Mesendoderm (in vitro differentiated cells): ENCODE measurements around the gene SPATA32.

ENCODE experiments used
- DNase-seq: peaks from one replicate; pipeline ENCODE4 v3.0.0; 2013
- H2AK5ac ChIP-seq: 2 replicates; pipeline ENCODE4 v1.6.1; 2013; ENCODE audit warnings: low read length, inconsistent platforms
- H2BK120ac ChIP-seq: 2 replicates; pipeline ENCODE4 v1.6.1; 2013; ENCODE audit warnings: low read depth, mild to moderate bottlenecking, low read length, moderate library complexity, mixed read lengths
- H2BK15ac ChIP-seq: replicated peaks from 2 replicates; pipeline ENCODE4 v1.6.1; 2013; ENCODE audit warnings: low read depth, mild to moderate bottlenecking, moderate library complexity
- H2BK5ac ChIP-seq: 2 replicates; pipeline ENCODE4 v1.6.1; 2013; ENCODE audit warnings: low read length, inconsistent platforms
- H3K18ac ChIP-seq: 2 replicates; pipeline ENCODE4 v1.6.1; 2013; ENCODE audit warnings: mild to moderate bottlenecking, low read length, mixed read lengths
- H3K23ac ChIP-seq: one replicate; pipeline ENCODE4 v1.6.1; 2013; ENCODE audit warnings: low read length
- H3K27ac ChIP-seq: 2 replicates; pipeline ENCODE4 v1.5.1; 2013; ENCODE audit warnings: low read depth, mild to moderate bottlenecking, inconsistent platforms, low read length, moderate library complexity
- H3K27me3 ChIP-seq: 2 replicates; pipeline ENCODE4 v1.6.1; 2013; ENCODE audit warnings: low read length, control low read depth, mild to moderate bottlenecking, inconsistent platforms; ENCODE audit not compliant: insufficient read depth, poor library complexity
- H3K36me3 ChIP-seq: 2 replicates; pipeline ENCODE4 v1.6.1; 2013; ENCODE audit warnings: low read length, inconsistent platforms; ENCODE audit not compliant: control insufficient read depth, insufficient read depth
- H3K4ac ChIP-seq: one replicate; pipeline ENCODE4 v1.6.1; 2013; ENCODE audit warnings: low read depth, mild to moderate bottlenecking, low read length, moderate library complexity
- H3K4me1 ChIP-seq: 2 replicates; pipeline ENCODE4 v1.6.1; 2013; ENCODE audit warnings: low read depth, low read length, inconsistent platforms; ENCODE audit not compliant: control insufficient read depth
- H3K4me2 ChIP-seq: 2 replicates; pipeline ENCODE4 v1.6.1; 2013; ENCODE audit warnings: low read length
- H3K4me3 ChIP-seq: 2 replicates; pipeline ENCODE4 v1.5.1; 2013; ENCODE audit warnings: mild to moderate bottlenecking, low read length
- H3K56ac ChIP-seq: one replicate; pipeline ENCODE4 v1.6.1; 2013; ENCODE audit warnings: low read length
- H3K79me1 ChIP-seq: 2 replicates; pipeline ENCODE4 v1.6.1; 2013; ENCODE audit warnings: low read length, inconsistent platforms
- H3K79me2 ChIP-seq: 2 replicates; pipeline ENCODE4 v1.6.1; 2013; ENCODE audit warnings: mild to moderate bottlenecking, low read length; ENCODE audit not compliant: control insufficient read depth, insufficient read depth
- H3K9ac ChIP-seq: 2 replicates; pipeline ENCODE4 v1.6.1; 2013; ENCODE audit warnings: low read length, inconsistent platforms
- H4K5ac ChIP-seq: one replicate; pipeline ENCODE4 v1.6.1; 2013; ENCODE audit warnings: low read length
- H4K8ac ChIP-seq: one replicate; pipeline ENCODE4 v1.6.1; 2013; ENCODE audit warnings: low read depth, mild to moderate bottlenecking, control low read depth, low read length, moderate library complexity
- WGBS: extraction: QIAGEN DNeasy Blood & Tissue Kit; methylation state at CpG from one replicate; pipeline ENCODE4 v1.1.7; 2013; ENCODE audit warnings: low lambda C conversion rate, missing lambda C conversion rate; ENCODE audit not compliant: insufficient coverage; ENCODE audit errors: extremely low coverage; 5-methylcytosine and 5-hydroxymethylcytosine counted together

Gene SPATA32

GRCh38 chr17:45264988-45265387 lies 3.1 kb upstream of the SPATA32 start:
- DNase-seq = no peak
- Histone ChIP-seq H3K18ac (no peak overlapping the region), H3K79me2 (no peaks in the 10 kb centered on the region), H3K4me2 (no peak overlapping the region), H4K8ac (no peak overlapping the region), H3K4me1 (no peaks in the 10 kb centered on the region), H2BK5ac (no peak overlapping the region), H3K4me3 (no peak overlapping the region), H3K4ac (no peak overlapping the region), H3K9ac (no peak overlapping the region), H3K27ac (no peak overlapping the region), H2BK120ac (no peak overlapping the region), H3K56ac (no peak overlapping the region), H4K5ac (no peak overlapping the region), H2AK5ac (no peak overlapping the region), H3K23ac (no peak overlapping the region), H3K36me3 (peaks cover 10% of the 10 kb centered on the region), H3K27me3 (no peaks in the 10 kb centered on the region), H3K79me1 (no peaks in the 10 kb centered on the region), H2BK15ac (no peak overlapping the region)
- no CpG with 5 or more reads among the region's 8 CpGs for WGBS

GRCh38 chr17:45264430-45264829 lies 2.5 kb upstream of the SPATA32 start:
- H3K9ac ChIP-seq = no peak overlapping the region
- no peaks in the 10 kb centered on the region for H3K79me1 ChIP-seq
- H2BK5ac ChIP-seq = no peak overlapping the region
- H3K4me3 ChIP-seq = no peak overlapping the region
- H2BK15ac ChIP-seq = no peak overlapping the region
- no peaks in the 10 kb centered on the region for H3K27me3 ChIP-seq
- WGBS = no CpG with 5 or more reads among the region's 14 CpGs
- no peak overlapping the region for H3K23ac ChIP-seq
- H3K27ac ChIP-seq = no peak overlapping the region
- no peak overlapping the region for H4K8ac ChIP-seq
- DNase-seq = no peak
- no peaks in the 10 kb centered on the region for H3K4me1 ChIP-seq
- no peak overlapping the region for H4K5ac ChIP-seq
- H3K4me2 ChIP-seq = no peak overlapping the region
- no peak overlapping the region for H3K4ac ChIP-seq
- no peak overlapping the region for H2AK5ac ChIP-seq
- H2BK120ac ChIP-seq = no peak overlapping the region
- peaks cover 7% of the 10 kb centered on the region for H3K36me3 ChIP-seq
- no peak overlapping the region for H3K18ac ChIP-seq
- no peak overlapping the region for H3K56ac ChIP-seq
- H3K79me2 ChIP-seq = no peaks in the 10 kb centered on the region

- no peak overlapping the region for H2BK15ac ChIP-seq
- H3K23ac ChIP-seq = no peak overlapping the region
- H3K4me2 ChIP-seq = no peak overlapping the region
- no peak overlapping the region for H3K56ac ChIP-seq
- H3K79me1 ChIP-seq = no peaks in the 10 kb centered on the region
- no peak overlapping the region for H3K27ac ChIP-seq
- H2BK5ac ChIP-seq = no peak overlapping the region
- no peak overlapping the region for H3K4me3 ChIP-seq
- no peak overlapping the region for H4K8ac ChIP-seq
- H2AK5ac ChIP-seq = no peak overlapping the region
- no peak overlapping the region for H3K18ac ChIP-seq
- no peaks in the 10 kb centered on the region for H3K4me1 ChIP-seq
- no CpG with 5 or more reads among the region's 7 CpGs for WGBS
- no peak overlapping the region for H3K9ac ChIP-seq
- H4K5ac ChIP-seq = no peak overlapping the region
- no peak overlapping the region for H2BK120ac ChIP-seq
- H3K27me3 ChIP-seq = no peaks in the 10 kb centered on the region
- no peak for DNase-seq
- H3K36me3 ChIP-seq = peaks cover 4% of the 10 kb centered on the region
- H3K4ac ChIP-seq = no peak overlapping the region
- no peaks in the 10 kb centered on the region for H3K79me2 ChIP-seq
These were observed 1.6 kb upstream of the SPATA32 start for GRCh38 chr17:45263477-45263860.

GRCh38 chr17:45262516-45263476 lies 902 bp upstream of the SPATA32 start:
- no peak overlapping the region for H3K27ac ChIP-seq
- no peaks in the 10 kb centered on the region for H3K4me1 ChIP-seq
- no peak overlapping the region for H3K4me3 ChIP-seq
- H2BK120ac ChIP-seq = no peak overlapping the region
- peak overlapping the region; percentile 85 for H3K56ac ChIP-seq
- H3K4me2 ChIP-seq = no peak overlapping the region
- H3K18ac ChIP-seq = no peak overlapping the region
- no peak overlapping the region for H3K4ac ChIP-seq
- WGBS = no CpG with 5 or more reads among the region's 18 CpGs
- H3K79me1 ChIP-seq = no peaks in the 10 kb centered on the region
- no peaks in the 10 kb centered on the region for H3K27me3 ChIP-seq
- no peak overlapping the region for H2BK15ac ChIP-seq
- H2BK5ac ChIP-seq = no peak overlapping the region
- no peak overlapping the region for H2AK5ac ChIP-seq
- peaks cover 3% of the 10 kb centered on the region for H3K36me3 ChIP-seq
- H3K9ac ChIP-seq = peak overlapping the region; percentile 73
- no peaks in the 10 kb centered on the region for H3K79me2 ChIP-seq
- peak overlapping the region; percentile 86 for H3K23ac ChIP-seq
- no peak overlapping the region for H4K8ac ChIP-seq
- no peak for DNase-seq
- H4K5ac ChIP-seq = no peak overlapping the region

GRCh38 chr17:45260204-45260783 lies 1.6 kb downstream of the SPATA32 start:
- no peak overlapping the region for H4K8ac ChIP-seq
- no peak overlapping the region for H2AK5ac ChIP-seq
- no peak overlapping the region for H3K18ac ChIP-seq
- H3K79me2 ChIP-seq = no peaks in the 10 kb centered on the region
- no peaks in the 10 kb centered on the region for H3K79me1 ChIP-seq
- H3K9ac ChIP-seq = no peak overlapping the region
- H3K56ac ChIP-seq = no peak overlapping the region
- H3K4me3 ChIP-seq = no peak overlapping the region
- H3K4me2 ChIP-seq = no peak overlapping the region
- WGBS = no CpG with 5 or more reads among the region's 7 CpGs
- peaks cover 2% of the 10 kb centered on the region for H3K4me1 ChIP-seq
- H3K27ac ChIP-seq = no peak overlapping the region
- H4K5ac ChIP-seq = no peak overlapping the region
- no peak overlapping the region for H2BK15ac ChIP-seq
- no peak overlapping the region for H3K23ac ChIP-seq
- no peak for DNase-seq
- H3K4ac ChIP-seq = no peak overlapping the region
- H3K27me3 ChIP-seq = no peaks in the 10 kb centered on the region
- no peaks in the 10 kb centered on the region for H3K36me3 ChIP-seq
- no peak overlapping the region for H2BK120ac ChIP-seq
- H2BK5ac ChIP-seq = no peak overlapping the region
